GM23338 (cell line): ENCODE data around the gene TRIOBP.

Source experiments
- CREB1 ChIP-seq: fragments of 250-450 bp; sonication (Bioruptor Pico); IDR thresholded peaks from 2 replicates; pipeline ENCODE4 v1.5.0; 2020; ENCODE audit warnings: low read depth, mild to moderate bottlenecking, moderate library complexity
- CTCF ChIP-seq, 2 experiments: fragments of 200-600 bp in 1 of 2; sonication (generic) in 1 of 2; conservative IDR thresholded peaks; 2 replicates each; pipeline versions ENCODE4 v1.5.1 to v1.6.1; 2016 to 2017; ENCODE audit warnings: antibody characterized with exemption in 2 of 2, low read depth in 2 of 2, mild to moderate bottlenecking in 2 of 2, moderate library complexity in 1 of 2
- EZH2 ChIP-seq: fragments of 200-600 bp; sonication (generic); IDR thresholded peaks from one replicate; pipeline ENCODE4 v1.8.0; 2017; ENCODE audit warnings: antibody characterized with exemption, mild to moderate bottlenecking, low read depth; ENCODE audit not compliant: unreplicated experiment
- NANOG ChIP-seq: IDR thresholded peaks from 2 replicates; pipeline ENCODE4 v1.6.1; 2016; ENCODE audit warnings: antibody characterized with exemption, borderline replicate concordance
- POLR2AphosphoS5 ChIP-seq: IDR thresholded peaks from 2 replicates; pipeline ENCODE4 v1.6.1; 2016; ENCODE audit warnings: antibody characterized with exemption, low read depth
- TF ChIP-seq, protein P1 (sequence below): IDR thresholded peaks from one replicate; pipeline ENCODE4 v1.6.1; 2018; ENCODE audit warnings: antibody characterized with exemption; ENCODE audit not compliant: unreplicated experiment

DNA sequence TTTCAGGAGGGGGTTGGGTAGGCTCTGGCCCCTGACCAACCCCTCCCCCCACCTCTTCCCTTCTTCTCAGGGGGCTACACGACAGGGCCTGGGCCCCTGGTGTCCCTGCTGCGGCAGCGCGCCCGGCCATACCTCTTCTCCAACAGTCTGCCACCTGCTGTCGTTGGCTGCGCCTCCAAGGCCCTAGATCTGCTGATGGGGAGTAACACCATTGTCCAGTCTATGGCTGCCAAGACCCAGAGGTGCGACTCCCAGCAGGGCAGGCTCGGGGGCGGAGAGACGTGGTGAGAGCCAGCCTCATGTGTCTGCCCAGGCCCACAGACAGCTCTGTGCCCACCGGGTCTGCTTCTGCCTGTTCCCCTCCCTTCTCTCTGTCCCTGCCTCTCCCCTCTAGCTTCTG, 118.7 kb downstream of the TRIOBP start:
- TF ChIP-seq CTCF (conservative IDR thresholded peaks at IDR 0.05; ENCODE audit: low read depth in 2 of 2) (no peak), EZH2 (no peak), NANOG (no peak), CREB1 (no peak), POLR2AphosphoS5 (no peak)
- TF ChIP-seq, protein P1, sequence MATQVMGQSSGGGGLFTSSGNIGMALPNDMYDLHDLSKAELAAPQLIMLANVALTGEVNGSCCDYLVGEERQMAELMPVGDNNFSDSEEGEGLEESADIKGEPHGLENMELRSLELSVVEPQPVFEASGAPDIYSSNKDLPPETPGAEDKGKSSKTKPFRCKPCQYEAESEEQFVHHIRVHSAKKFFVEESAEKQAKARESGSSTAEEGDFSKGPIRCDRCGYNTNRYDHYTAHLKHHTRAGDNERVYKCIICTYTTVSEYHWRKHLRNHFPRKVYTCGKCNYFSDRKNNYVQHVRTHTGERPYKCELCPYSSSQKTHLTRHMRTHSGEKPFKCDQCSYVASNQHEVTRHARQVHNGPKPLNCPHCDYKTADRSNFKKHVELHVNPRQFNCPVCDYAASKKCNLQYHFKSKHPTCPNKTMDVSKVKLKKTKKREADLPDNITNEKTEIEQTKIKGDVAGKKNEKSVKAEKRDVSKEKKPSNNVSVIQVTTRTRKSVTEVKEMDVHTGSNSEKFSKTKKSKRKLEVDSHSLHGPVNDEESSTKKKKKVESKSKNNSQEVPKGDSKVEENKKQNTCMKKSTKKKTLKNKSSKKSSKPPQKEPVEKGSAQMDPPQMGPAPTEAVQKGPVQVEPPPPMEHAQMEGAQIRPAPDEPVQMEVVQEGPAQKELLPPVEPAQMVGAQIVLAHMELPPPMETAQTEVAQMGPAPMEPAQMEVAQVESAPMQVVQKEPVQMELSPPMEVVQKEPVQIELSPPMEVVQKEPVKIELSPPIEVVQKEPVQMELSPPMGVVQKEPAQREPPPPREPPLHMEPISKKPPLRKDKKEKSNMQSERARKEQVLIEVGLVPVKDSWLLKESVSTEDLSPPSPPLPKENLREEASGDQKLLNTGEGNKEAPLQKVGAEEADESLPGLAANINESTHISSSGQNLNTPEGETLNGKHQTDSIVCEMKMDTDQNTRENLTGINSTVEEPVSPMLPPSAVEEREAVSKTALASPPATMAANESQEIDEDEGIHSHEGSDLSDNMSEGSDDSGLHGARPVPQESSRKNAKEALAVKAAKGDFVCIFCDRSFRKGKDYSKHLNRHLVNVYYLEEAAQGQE = no peak
